ENCODE results near the gene PDE4D. TPM values are rescaled to one million over a fixed set of nuclear protein-coding genes. Genes with fewer than 3 reads are reported as not detected.

The PDE4D gene
- total and polyA plus RNA-seq, 10 of the 15 experiments (the other 5 are each of a cell fraction or from before 2014, with no cell fraction given): 0.87 to 4.1 (median 2.2) TPM

GRCh38 chr5:59800347-59800893 lies 93.1 kb downstream of the PDE4D start:
- BruUV-seq (replicated peaks): no TSS peak
- no peaks in the 10 kb centered on the region for H3K79me2 ChIP-seq (ENCODE audit: control insufficient read depth, insufficient read depth, low read length)
- CTCF ChIA-PET: interaction anchor here (0.7 to 4.6 kb wide), 28 partner anchors 9 to 909 kb away, joined by 3 to 39 read pairs (median 4); no protein-coding TSS in a partner anchor
- SMC1A ChIA-PET (ENCODE audit: uncharacterized antibody, unreplicated experiment): interaction anchor here (0.6 to 2.1 kb wide), 19 partner anchors 8 to 1144 kb away, joined by 3 to 18 read pairs (median 4); partner anchors contain the start of gene ERCC8
- H3K4me1 ChIP-seq (ENCODE audit: control insufficient read depth, insufficient read depth, low read length): peaks cover 11% of the 10 kb centered on the region; the same call in 1 of the 2 replicates
- H3K9ac ChIP-seq (ENCODE audit: control insufficient read depth, insufficient read depth, low read length): no peak overlapping the region
- intact Hi-C loops (cut with micrococcal nuclease; ENCODE audit: unreplicated experiment): loop anchor here (1.0 to 10.0 kb wide), 6 partner anchors 76 to 906 kb away; no protein-coding TSS in a partner anchor
- H3K4me2 ChIP-seq (ENCODE audit: control insufficient read depth, insufficient read depth): no peak overlapping the region
- in situ Hi-C loops (cut with MboI): no loop called here
- ATAC-seq (no peak; the same call in 2 of the 3 replicates), FAIRE-seq (no peak), DNase-seq (ENCODE audit: low read depth, low spot score) (no peak)
- RAD21 ChIA-PET (ENCODE audit: unreplicated experiment): interaction anchor here (0.5 to 2.4 kb wide), 11 partner anchors 10 to 612 kb away, joined by 3 to 18 read pairs (median 4); no protein-coding TSS in a partner anchor
- no peaks in the 10 kb centered on the region for H3K27me3 ChIP-seq (replicated peaks in 1 of 2; ENCODE audit: control insufficient read depth in 2 of 2, insufficient read depth in 2 of 2, low read length in 1 of 2)
- H3K4me3 ChIP-seq: no peak overlapping the region
- no peaks in the 10 kb centered on the region for H3K9me3 ChIP-seq (replicated peaks; ENCODE audit: control insufficient read depth, insufficient read depth, low read length)
- TF ChIP-seq NKRF (conservative IDR thresholded peaks at IDR 0.05) (no peak), BMI1 (IDR thresholded peaks at IDR 0.05; ENCODE audit: borderline replicate concordance) (no peak), MXI1 (IDR thresholded peaks at IDR 0.05; ENCODE audit: low read depth, low read length) (no peak), EZH2 (IDR thresholded peaks at IDR 0.05; ENCODE audit: borderline replicate concordance, control insufficient read depth, low read depth, low read length) (no peak), STAT1 (conservative IDR thresholded peaks at IDR 0.05) (no peak), PKNOX1 (IDR thresholded peaks at IDR 0.05) (no peak), CTCF (IDR thresholded peaks at IDR 0.05 in 2 of 3, conservative IDR thresholded peaks at IDR 0.05 in 1 of 3; ENCODE audit: control insufficient read depth in 2 of 3, extremely low read depth in 1 of 3, insufficient read depth in 1 of 3, low read depth in 3 of 3, low read length in 3 of 3) (no peak), TARDBP (IDR thresholded peaks at IDR 0.05; ENCODE audit: borderline replicate concordance) (no peak)
- no peaks in the 10 kb centered on the region for H4K20me1 ChIP-seq (ENCODE audit: control insufficient read depth, insufficient read depth)
- H2AFZ ChIP-seq (ENCODE audit: control insufficient read depth, low read depth, low read length): no peak overlapping the region
- WGBS (ENCODE audit: insufficient coverage, insufficient replicate concordance, low lambda C conversion rate, missing lambda C conversion rate): 0% methylated on average over 1 of the region's 1 CpG
- POLR2A ChIA-PET: no interaction called here
- no peak overlapping the region for H3K27ac ChIP-seq (ENCODE audit: control insufficient read depth, insufficient read depth)
- H3K36me3 ChIP-seq (ENCODE audit: control insufficient read depth in 2 of 2, insufficient read depth in 2 of 2, low read length in 1 of 2): no peaks in the 10 kb centered on the region

Measured in GM12878 (cell line).